ENCODE measurements around the gene SDE2.

Gene SDE2

GRCh38 chr1:225963735-225964530 lies 35.2 kb downstream of the SDE2 start:
- Histone ChIP-seq H3K27me3 (no peaks in the 10 kb centered on the region), H3K4me3 (no peak overlapping the region), H3K4me1 (peaks cover 20% of the 10 kb centered on the region), H3K36me3 (no peaks in the 10 kb centered on the region), H3K4me2 (no peak overlapping the region), H3K27ac (no peak overlapping the region), H3K9ac (no peak overlapping the region), H4K20me1 (no peaks in the 10 kb centered on the region), H3K9me3 (no peaks in the 10 kb centered on the region)
- no peak for TF ChIP-seq Cebpa-rat (IDR thresholded peaks at IDR 0.05)

GRCh38 chr1:225962440-225962975 lies 36.6 kb downstream of the SDE2 start:
- no peaks in the 10 kb centered on the region for H3K9me3 ChIP-seq
- no peak overlapping the region for H3K4me3 ChIP-seq
- no peak overlapping the region for H3K9ac ChIP-seq
- H3K4me1 ChIP-seq = peaks cover 25% of the 10 kb centered on the region
- H3K27ac ChIP-seq = no peak overlapping the region
- TF ChIP-seq Cebpa-rat (IDR thresholded peaks at IDR 0.05) = no peak
- H3K27me3 ChIP-seq = no peaks in the 10 kb centered on the region
- no peaks in the 10 kb centered on the region for H4K20me1 ChIP-seq
- H3K4me2 ChIP-seq = no peak overlapping the region
- H3K36me3 ChIP-seq = no peaks in the 10 kb centered on the region

- Histone ChIP-seq H3K27ac (no peak overlapping the region), H3K9me3 (no peaks in the 10 kb centered on the region), H4K20me1 (no peaks in the 10 kb centered on the region), H3K4me3 (no peak overlapping the region), H3K9ac (no peak overlapping the region), H3K27me3 (no peaks in the 10 kb centered on the region), H3K4me1 (peaks cover 32% of the 10 kb centered on the region), H3K36me3 (no peaks in the 10 kb centered on the region), H3K4me2 (peak overlapping the region; percentile 62)
- TF ChIP-seq Cebpa-rat (IDR thresholded peaks at IDR 0.05) = no peak
These were observed 37.3 kb downstream of the SDE2 start for GRCh38 chr1:225961659-225962439.

GRCh38 chr1:225958041-225958440 lies 41.1 kb downstream of the SDE2 start:
- H3K36me3 ChIP-seq = no peaks in the 10 kb centered on the region

GRCh38 chr1:225954753-225955152 lies 44.4 kb downstream of the SDE2 start:
- Histone ChIP-seq H3K27ac (no peak overlapping the region), H4K20me1 (no peaks in the 10 kb centered on the region), H3K4me1 (peaks cover 35% of the 10 kb centered on the region), H3K4me2 (no peak overlapping the region), H3K27me3 (no peaks in the 10 kb centered on the region), H3K9me3 (no peaks in the 10 kb centered on the region), H3K36me3 (no peaks in the 10 kb centered on the region), H3K9ac (no peak overlapping the region), H3K4me3 (no peak overlapping the region)
- no peak for TF ChIP-seq Cebpa-rat (IDR thresholded peaks at IDR 0.05)

More at GRCh38 chr1:225958041-225958440, 41.1 kb downstream of the SDE2 start:
- Histone ChIP-seq H3K4me2 (peak overlapping the region; percentile 67; the same call in 1 of the 2 replicates), H3K4me1 (peaks cover 39% of the 10 kb centered on the region), H3K27me3 (no peaks in the 10 kb centered on the region), H3K9ac (no peak overlapping the region), H3K27ac (no peak overlapping the region), H3K9me3 (no peaks in the 10 kb centered on the region), H4K20me1 (no peaks in the 10 kb centered on the region), H3K4me3 (no peak overlapping the region)
- TF ChIP-seq Cebpa-rat (IDR thresholded peaks at IDR 0.05) = no peak

GRCh38 chr1:225953315-225953714 lies 45.8 kb downstream of the SDE2 start:
- no peak for TF ChIP-seq Cebpa-rat (IDR thresholded peaks at IDR 0.05)
- H3K27me3 ChIP-seq = no peaks in the 10 kb centered on the region
- no peak overlapping the region for H3K27ac ChIP-seq
- no peaks in the 10 kb centered on the region for H3K9me3 ChIP-seq
- peaks cover 35% of the 10 kb centered on the region for H3K4me1 ChIP-seq
- no peaks in the 10 kb centered on the region for H3K36me3 ChIP-seq
- H3K4me3 ChIP-seq = no peak overlapping the region
- no peak overlapping the region for H3K9ac ChIP-seq
- H3K4me2 ChIP-seq = no peak overlapping the region
- H4K20me1 ChIP-seq = no peaks in the 10 kb centered on the region

- no peaks in the 10 kb centered on the region for H3K36me3 ChIP-seq
- no peaks in the 10 kb centered on the region for H4K20me1 ChIP-seq
- peaks cover 16% of the 10 kb centered on the region for H3K4me1 ChIP-seq
- no peaks in the 10 kb centered on the region for H3K9me3 ChIP-seq
- peak overlapping the region; percentile 58 for H3K4me2 ChIP-seq
- TF ChIP-seq Cebpa-rat (IDR thresholded peaks at IDR 0.05) = no peak
- H3K27ac ChIP-seq = no peak overlapping the region
- H3K4me3 ChIP-seq = no peak overlapping the region
- H3K27me3 ChIP-seq = no peaks in the 10 kb centered on the region
- no peak overlapping the region for H3K9ac ChIP-seq
These were observed 48.1 kb downstream of the SDE2 start for GRCh38 chr1:225950905-225951497.

- Histone ChIP-seq H3K9ac (no peak overlapping the region), H3K4me3 (no peak overlapping the region), H3K9me3 (no peaks in the 10 kb centered on the region), H3K27ac (no peak overlapping the region), H3K27me3 (no peaks in the 10 kb centered on the region), H4K20me1 (no peaks in the 10 kb centered on the region), H3K4me2 (no peak overlapping the region), H3K4me1 (peaks cover 31% of the 10 kb centered on the region), H3K36me3 (no peaks in the 10 kb centered on the region)
- no peak for TF ChIP-seq Cebpa-rat (IDR thresholded peaks at IDR 0.05)
These were observed 50.1 kb downstream of the SDE2 start for GRCh38 chr1:225949041-225949440.

- H3K9me3 ChIP-seq = no peaks in the 10 kb centered on the region
- H3K9ac ChIP-seq = no peak overlapping the region
- H3K27me3 ChIP-seq = no peaks in the 10 kb centered on the region
- H3K4me3 ChIP-seq = no peak overlapping the region
- H3K4me2 ChIP-seq = no peak overlapping the region
- H3K27ac ChIP-seq = no peak overlapping the region
- no peak for TF ChIP-seq Cebpa-rat (IDR thresholded peaks at IDR 0.05)
- H3K36me3 ChIP-seq = no peaks in the 10 kb centered on the region
- peaks cover 44% of the 10 kb centered on the region for H3K4me1 ChIP-seq
- H4K20me1 ChIP-seq = no peaks in the 10 kb centered on the region
These were observed 52.3 kb downstream of the SDE2 start for GRCh38 chr1:225946803-225947202.

Data from BLaER1 (cell line).